ENCODE results near the gene EIF3J. TPM values are rescaled to one million over a fixed set of nuclear protein-coding genes. Genes with fewer than 3 reads are reported as not detected.
"Not testable (repeated sequence)": the region's sequence is repeated elsewhere in the genome, so short reads cannot be mapped to it uniquely, and the experiment has no call there.

EIF3J gene
- total and polyA plus RNA-seq, 8 donors, result 58.9 to 102 (median 94.4) TPM

DNA sequence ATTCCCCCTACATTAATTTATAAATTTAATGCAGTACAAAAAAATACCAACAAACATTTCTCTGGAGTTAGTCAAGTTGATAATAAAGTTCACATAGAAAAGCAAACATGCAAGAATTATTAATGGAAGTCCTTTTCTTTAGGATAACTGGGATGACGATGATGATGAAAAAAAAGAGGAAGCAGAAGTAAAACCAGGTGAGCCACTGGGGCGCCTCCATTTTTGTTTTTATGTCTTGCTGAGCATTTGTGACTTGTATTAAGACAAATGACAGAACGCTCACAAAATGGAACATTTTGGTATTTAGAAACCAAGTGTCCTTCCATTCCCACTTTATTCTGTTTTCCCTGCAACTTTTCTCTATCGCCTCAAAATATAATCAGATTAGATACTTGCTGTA lies 13.8 kb downstream of the EIF3J start:
- Histone ChIP-seq H3K27ac (no peak overlapping the region), H3K4me3 (no peak overlapping the region), H3K36me3 (peaks cover 0 to 59% of the 10 kb centered on the region in 2 donors), H3K4me1 (peaks cover 7% of the 10 kb centered on the region in 2 donors), H3K9me3 (no peaks in the 10 kb centered on the region), H3K27me3 (no peaks in the 10 kb centered on the region)
- intact Hi-C loops (cut with DNase I), result no loop called here
- no peak for ATAC-seq
- DNase-seq, result no peak
- TF ChIP-seq, protein P1, sequence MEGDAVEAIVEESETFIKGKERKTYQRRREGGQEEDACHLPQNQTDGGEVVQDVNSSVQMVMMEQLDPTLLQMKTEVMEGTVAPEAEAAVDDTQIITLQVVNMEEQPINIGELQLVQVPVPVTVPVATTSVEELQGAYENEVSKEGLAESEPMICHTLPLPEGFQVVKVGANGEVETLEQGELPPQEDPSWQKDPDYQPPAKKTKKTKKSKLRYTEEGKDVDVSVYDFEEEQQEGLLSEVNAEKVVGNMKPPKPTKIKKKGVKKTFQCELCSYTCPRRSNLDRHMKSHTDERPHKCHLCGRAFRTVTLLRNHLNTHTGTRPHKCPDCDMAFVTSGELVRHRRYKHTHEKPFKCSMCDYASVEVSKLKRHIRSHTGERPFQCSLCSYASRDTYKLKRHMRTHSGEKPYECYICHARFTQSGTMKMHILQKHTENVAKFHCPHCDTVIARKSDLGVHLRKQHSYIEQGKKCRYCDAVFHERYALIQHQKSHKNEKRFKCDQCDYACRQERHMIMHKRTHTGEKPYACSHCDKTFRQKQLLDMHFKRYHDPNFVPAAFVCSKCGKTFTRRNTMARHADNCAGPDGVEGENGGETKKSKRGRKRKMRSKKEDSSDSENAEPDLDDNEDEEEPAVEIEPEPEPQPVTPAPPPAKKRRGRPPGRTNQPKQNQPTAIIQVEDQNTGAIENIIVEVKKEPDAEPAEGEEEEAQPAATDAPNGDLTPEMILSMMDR (IDR thresholded peaks at IDR 0.05), result no peak

DNA sequence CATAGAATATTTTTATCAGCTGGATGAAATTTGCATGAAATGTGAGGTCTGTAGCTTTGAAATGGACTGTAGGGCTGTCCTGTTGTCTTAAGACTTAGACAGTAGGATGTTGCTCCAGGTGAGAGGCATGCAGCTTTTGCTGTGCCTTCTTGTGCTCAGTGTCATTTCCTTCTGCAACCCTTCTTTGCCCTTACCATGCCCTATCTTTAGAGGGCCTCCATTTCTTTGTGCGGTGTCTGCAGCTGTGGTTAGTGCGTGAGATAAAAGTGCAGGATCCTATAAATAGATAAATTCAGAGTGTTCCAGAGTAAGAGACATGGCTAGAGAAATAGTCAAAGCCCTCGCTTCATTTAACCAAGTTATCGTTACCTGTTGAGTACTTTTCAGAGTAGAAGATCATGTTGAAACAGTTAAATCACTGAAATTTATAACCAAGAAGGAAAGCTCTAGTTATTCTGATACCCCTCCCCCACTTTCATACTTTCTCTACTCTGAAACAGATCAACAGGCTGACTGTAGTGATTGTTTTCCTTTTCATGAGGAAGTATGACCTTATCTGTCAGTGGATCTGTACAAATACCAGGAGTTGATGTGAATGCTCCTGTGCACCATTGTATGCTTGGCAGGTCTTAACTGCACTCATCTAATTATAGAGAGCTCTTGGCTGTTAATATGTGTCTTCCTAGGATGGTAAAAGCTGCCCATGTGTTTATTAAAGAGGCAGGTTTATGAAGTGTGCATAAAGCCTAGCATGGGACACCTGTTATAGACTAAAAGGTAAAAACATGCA lies 18.2 kb downstream of the EIF3J start:
- H3K27me3 ChIP-seq, result no peaks in the 10 kb centered on the region
- H3K4me3 ChIP-seq, result no peak overlapping the region
- peaks cover 0 to 94% of the 10 kb centered on the region in 2 donors for H3K36me3 ChIP-seq
- no peak overlapping the region for H3K27ac ChIP-seq
- TF ChIP-seq, protein P1 (IDR thresholded peaks at IDR 0.05), result no peak
- H3K9me3 ChIP-seq, result no peaks in the 10 kb centered on the region
- no peaks in the 10 kb centered on the region for H3K4me1 ChIP-seq
- DNase-seq (no peak), ATAC-seq (no peak)
- intact Hi-C loops (cut with DNase I), result no loop called here

GRCh38 chr15:44560926-44561325 lies 24.0 kb downstream of the EIF3J start:
- H3K27me3 ChIP-seq; H3K27ac ChIP-seq; H3K4me1 ChIP-seq; H3K4me3 ChIP-seq; ATAC-seq; intact Hi-C loops (cut with DNase I); DNase-seq; H3K9me3 ChIP-seq: not testable (repeated sequence)
- H3K36me3 ChIP-seq, result peaks cover 7 to 100% of the 10 kb centered on the region in 2 donors

DNA sequence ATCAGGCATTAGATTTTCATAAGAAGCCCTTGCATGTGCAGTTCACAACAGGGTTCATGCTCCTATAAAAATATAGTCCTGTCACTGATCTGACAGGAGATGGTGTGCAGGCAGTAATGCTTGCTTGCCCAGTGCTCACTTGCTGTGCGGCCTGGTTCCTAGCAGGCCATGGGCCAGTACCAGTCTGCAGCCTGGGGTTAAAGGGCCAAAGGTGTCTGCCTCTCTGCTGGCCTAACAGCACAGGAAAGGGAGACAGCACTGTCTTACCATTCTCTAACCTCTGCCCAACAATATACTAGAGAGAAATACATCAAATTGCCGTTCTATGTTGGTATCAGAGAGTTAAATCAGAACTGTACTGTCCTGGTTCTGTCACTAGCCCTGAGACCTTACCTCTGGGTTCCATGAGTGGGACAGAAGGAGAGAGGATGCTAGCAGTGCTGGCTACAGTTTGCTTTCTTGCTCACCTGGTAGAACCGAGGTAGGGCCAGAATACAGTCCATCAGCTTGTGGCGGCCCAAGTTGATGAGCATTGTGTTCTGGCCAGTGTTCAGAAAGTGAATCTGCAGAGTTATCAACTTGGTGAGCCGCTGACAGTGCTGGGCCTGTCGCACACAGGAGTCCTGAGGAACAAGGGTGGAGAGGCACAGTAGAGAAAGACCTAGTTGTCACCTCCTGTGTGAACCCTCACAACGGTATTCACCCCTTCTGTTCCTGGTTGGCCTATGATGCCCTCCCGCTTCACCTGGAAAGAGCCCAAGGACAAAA lies 28.6 kb downstream of the EIF3J start:
- H3K4me3 ChIP-seq, result no peak overlapping the region
- TF ChIP-seq, protein P1 (IDR thresholded peaks at IDR 0.05), result no peak
- H3K4me1 ChIP-seq, result no peaks in the 10 kb centered on the region
- peaks cover 7 to 100% of the 10 kb centered on the region in 2 donors for H3K36me3 ChIP-seq
- DNase-seq (no peak), ATAC-seq (no peak)
- intact Hi-C loops (cut with DNase I), result no loop called here
- no peaks in the 10 kb centered on the region for H3K9me3 ChIP-seq
- H3K27me3 ChIP-seq, result no peaks in the 10 kb centered on the region
- H3K27ac ChIP-seq, result no peak overlapping the region

GRCh38 chr15:44566155-44566540 lies 29.2 kb downstream of the EIF3J start:
- Histone ChIP-seq H3K27me3 (no peaks in the 10 kb centered on the region), H3K4me3 (no peak overlapping the region), H3K9me3 (no peaks in the 10 kb centered on the region), H3K27ac (no peak overlapping the region), H3K36me3 (peaks cover 7 to 100% of the 10 kb centered on the region in 2 donors), H3K4me1 (no peaks in the 10 kb centered on the region)
- no peak for DNase-seq
- ATAC-seq, result no peak
- TF ChIP-seq, protein P1 (IDR thresholded peaks at IDR 0.05), result no peak
- intact Hi-C loops (cut with DNase I), result no loop called here
